ENCODE results near the gene GEMIN2.

DNA sequence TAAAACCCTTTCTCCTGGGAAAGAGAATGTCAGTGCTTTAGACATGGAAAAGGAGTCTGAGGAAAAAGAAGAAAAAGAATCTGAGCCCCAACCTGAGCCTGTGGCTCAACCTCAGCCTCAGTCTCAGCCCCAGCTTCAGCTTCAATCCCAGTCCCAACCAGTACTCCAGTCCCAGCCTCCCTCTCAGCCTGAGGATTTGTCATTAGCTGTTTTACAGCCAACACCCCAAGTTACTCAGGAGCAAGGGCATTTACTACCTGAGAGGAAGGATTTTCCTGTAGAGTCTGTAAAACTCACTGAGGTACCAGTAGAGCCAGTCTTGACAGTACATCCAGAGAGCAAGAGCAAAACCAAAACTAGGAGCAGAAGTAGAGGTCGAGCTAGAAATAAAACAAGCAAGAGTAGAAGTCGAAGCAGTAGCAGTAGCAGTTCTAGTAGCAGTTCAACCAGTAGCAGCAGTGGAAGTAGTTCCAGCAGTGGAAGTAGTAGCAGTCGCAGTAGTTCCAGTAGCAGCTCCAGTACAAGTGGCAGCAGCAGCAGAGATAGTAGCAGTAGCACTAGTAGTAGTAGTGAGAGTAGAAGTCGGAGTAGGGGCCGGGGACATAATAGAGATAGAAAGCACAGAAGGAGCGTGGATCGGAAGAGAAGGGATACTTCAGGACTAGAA, 67.0 kb downstream of the GEMIN2 start:
- TF ChIP-seq, protein P1, sequence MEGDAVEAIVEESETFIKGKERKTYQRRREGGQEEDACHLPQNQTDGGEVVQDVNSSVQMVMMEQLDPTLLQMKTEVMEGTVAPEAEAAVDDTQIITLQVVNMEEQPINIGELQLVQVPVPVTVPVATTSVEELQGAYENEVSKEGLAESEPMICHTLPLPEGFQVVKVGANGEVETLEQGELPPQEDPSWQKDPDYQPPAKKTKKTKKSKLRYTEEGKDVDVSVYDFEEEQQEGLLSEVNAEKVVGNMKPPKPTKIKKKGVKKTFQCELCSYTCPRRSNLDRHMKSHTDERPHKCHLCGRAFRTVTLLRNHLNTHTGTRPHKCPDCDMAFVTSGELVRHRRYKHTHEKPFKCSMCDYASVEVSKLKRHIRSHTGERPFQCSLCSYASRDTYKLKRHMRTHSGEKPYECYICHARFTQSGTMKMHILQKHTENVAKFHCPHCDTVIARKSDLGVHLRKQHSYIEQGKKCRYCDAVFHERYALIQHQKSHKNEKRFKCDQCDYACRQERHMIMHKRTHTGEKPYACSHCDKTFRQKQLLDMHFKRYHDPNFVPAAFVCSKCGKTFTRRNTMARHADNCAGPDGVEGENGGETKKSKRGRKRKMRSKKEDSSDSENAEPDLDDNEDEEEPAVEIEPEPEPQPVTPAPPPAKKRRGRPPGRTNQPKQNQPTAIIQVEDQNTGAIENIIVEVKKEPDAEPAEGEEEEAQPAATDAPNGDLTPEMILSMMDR (IDR thresholded peaks at IDR 0.05; ENCODE audit: low read length): no peak
- TF ChIP-seq EZH2 (IDR thresholded peaks at IDR 0.05; ENCODE audit: borderline replicate concordance, low read length): no peak

Measured in OCI-LY1 (cell line).